HG03139 (cell line): ENCODE results near the gene AP2A1.

Experiments
- ATAC-seq: cut with Tn5 transposase; IDR thresholded peaks from one replicate; pipeline ENCODE4 v1.9.1; 2021; ENCODE audit not compliant: unreplicated experiment

Gene AP2A1

GRCh38 chr19:49837425-49837824 is 70.6 kb downstream of the AP2A1 start:
- no peak for ATAC-seq

GRCh38 chr19:49838885-49839588 is 72.2 kb downstream of the AP2A1 start:
- ATAC-seq, result no peak

- no peak for ATAC-seq
Measured at GRCh38 chr19:49839713-49840112, 72.9 kb downstream of the AP2A1 start.

GRCh38 chr19:49840321-49840720 is 73.5 kb downstream of the AP2A1 start:
- ATAC-seq, result no peak

GRCh38 chr19:49840736-49841249 is 74.0 kb downstream of the AP2A1 start:
- ATAC-seq, result no peak

- ATAC-seq, result no peak
Measured at GRCh38 chr19:49843265-49843664, 76.5 kb downstream of the AP2A1 start.

GRCh38 chr19:49844138-49845095 is 77.6 kb downstream of the AP2A1 start:
- ATAC-seq, result no peak

- ATAC-seq, result no peak
Measured at GRCh38 chr19:49845414-49845813, 78.6 kb downstream of the AP2A1 start.

GRCh38 chr19:49846408-49846807 is 79.6 kb downstream of the AP2A1 start:
- no peak for ATAC-seq

- no peak for ATAC-seq
Measured at GRCh38 chr19:49847731-49848696, 81.2 kb downstream of the AP2A1 start.

GRCh38 chr19:49848938-49849337 is 82.1 kb downstream of the AP2A1 start:
- ATAC-seq, result no peak

- ATAC-seq, result no peak
Measured at GRCh38 chr19:49849433-49850220, 82.8 kb downstream of the AP2A1 start.

- ATAC-seq, result no peak
Measured at GRCh38 chr19:49850221-49850486, 83.4 kb downstream of the AP2A1 start.

GRCh38 chr19:49850487-49851342 is 83.9 kb downstream of the AP2A1 start, which contains the start of gene PTOV1:
TSS of gene PTOV1 (plus strand) at chr19:49851159.
- ATAC-seq, result peak; percentile 48

GRCh38 chr19:49851456-49852259 is 84.9 kb downstream of the AP2A1 start:
- no peak for ATAC-seq

- no peak for ATAC-seq
Measured at GRCh38 chr19:49852631-49853126, 85.9 kb downstream of the AP2A1 start.

- ATAC-seq, result no peak
Measured at GRCh38 chr19:49853852-49854377, 87.1 kb downstream of the AP2A1 start.
